22Rv1 (cell line): ENCODE results near the gene USP12.

Experiments used
- H3K27ac ChIP-seq: fragments of 450-650 bp; 2 replicates; pipeline ENCODE4 v1.5.1; 2017
- ZFX ChIP-seq: fragments of 450-650 bp; IDR thresholded peaks from 2 replicates; pipeline ENCODE4 v1.6.1; 2017; ENCODE audit warnings: antibody characterized with exemption, borderline replicate concordance
- TF ChIP-seq, protein P1 (sequence below): fragments of 450-650 bp; IDR thresholded peaks from 2 replicates; pipeline ENCODE4 v1.5.1; 2017; ENCODE audit warnings: mild to moderate bottlenecking

The USP12 gene

DNA sequence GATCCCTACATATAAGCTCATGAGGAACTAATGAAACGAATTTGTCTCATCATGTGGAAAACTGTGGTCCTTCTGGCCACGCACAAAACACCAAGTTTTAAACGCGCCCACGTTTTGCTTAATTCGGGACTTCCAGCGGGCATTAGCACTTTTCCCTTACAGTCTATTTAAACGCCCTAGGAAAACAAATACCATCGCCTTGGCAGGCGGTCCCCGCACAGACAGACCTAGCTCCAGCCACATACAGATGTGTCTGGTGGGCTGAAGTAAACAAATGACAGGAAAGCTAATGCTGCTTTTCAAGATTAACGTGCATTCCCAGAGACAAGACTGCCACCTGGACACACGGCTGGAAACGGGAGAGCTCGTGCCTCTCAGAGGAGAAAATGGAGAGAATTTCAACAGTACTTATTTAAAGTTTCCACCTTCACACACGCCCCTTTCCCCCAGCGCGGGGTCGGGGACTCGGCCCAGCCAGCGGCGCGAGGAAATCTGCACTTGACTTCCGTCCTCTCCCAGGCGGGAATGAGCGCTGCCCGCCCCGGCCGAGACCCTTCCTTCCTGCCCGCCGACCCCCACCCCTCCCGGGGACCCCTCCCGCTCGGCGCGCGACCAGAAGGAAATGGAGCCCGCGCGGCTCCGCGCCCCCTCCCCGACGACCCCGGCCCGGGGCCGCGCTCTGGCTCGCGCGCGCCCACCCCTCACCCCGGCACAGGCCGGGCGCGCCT lies 931 bp downstream of the USP12 start:
- TF ChIP-seq, protein P1, sequence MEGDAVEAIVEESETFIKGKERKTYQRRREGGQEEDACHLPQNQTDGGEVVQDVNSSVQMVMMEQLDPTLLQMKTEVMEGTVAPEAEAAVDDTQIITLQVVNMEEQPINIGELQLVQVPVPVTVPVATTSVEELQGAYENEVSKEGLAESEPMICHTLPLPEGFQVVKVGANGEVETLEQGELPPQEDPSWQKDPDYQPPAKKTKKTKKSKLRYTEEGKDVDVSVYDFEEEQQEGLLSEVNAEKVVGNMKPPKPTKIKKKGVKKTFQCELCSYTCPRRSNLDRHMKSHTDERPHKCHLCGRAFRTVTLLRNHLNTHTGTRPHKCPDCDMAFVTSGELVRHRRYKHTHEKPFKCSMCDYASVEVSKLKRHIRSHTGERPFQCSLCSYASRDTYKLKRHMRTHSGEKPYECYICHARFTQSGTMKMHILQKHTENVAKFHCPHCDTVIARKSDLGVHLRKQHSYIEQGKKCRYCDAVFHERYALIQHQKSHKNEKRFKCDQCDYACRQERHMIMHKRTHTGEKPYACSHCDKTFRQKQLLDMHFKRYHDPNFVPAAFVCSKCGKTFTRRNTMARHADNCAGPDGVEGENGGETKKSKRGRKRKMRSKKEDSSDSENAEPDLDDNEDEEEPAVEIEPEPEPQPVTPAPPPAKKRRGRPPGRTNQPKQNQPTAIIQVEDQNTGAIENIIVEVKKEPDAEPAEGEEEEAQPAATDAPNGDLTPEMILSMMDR, result peak; percentile 11; the same call in 1 of the 2 replicates
- TF ChIP-seq ZFX, result no peak
- H3K27ac ChIP-seq, result peak overlapping the region; percentile 72

- H3K27ac ChIP-seq, result peak overlapping the region; percentile 72; the same call in 1 of the 2 replicates
- no peak for TF ChIP-seq ZFX
- TF ChIP-seq, protein P1, result no peak
These were observed 1.4 kb downstream of the USP12 start for GRCh38 chr13:27170221-27170515.

DNA sequence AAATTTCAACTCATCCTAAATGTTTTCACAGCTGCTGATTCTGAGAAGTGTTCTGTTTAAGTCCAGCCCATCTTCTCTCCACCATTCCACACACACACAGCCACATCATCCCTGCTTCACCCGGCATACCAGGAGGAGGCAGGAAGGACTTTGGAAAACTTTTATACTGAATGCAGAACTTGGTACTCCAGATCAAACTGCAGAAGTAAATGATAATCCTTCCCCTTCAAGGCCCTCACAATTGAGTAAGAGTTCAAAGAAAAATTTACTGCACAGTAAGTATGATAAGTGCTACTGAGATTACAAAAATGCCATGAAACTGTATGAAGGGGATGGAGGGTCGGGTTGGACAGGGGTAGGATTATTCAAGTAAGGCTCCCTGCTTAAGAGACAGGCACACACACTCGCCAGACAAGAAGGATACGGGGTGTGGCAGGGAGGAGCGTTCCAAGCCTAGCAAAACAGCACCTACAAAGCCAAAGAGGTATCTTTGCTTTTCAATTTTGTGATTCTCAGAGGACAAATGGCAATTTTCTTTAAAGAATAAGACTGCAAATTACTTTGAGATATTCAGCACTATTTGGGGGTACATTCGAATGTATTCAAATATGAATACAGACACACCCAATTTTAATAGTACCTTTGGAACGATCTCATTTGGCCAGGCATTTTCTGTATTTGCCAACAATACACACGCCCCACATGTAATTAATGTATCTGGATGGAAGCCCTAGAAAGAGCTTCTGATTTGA lies 2.5 kb downstream of the USP12 start:
- no peak for TF ChIP-seq ZFX
- TF ChIP-seq, protein P1, result no peak
- no peak overlapping the region for H3K27ac ChIP-seq

GRCh38 chr13:27168086-27168485 lies 3.5 kb downstream of the USP12 start:
- no peak overlapping the region for H3K27ac ChIP-seq
- TF ChIP-seq, protein P1, result no peak
- no peak for TF ChIP-seq ZFX

DNA sequence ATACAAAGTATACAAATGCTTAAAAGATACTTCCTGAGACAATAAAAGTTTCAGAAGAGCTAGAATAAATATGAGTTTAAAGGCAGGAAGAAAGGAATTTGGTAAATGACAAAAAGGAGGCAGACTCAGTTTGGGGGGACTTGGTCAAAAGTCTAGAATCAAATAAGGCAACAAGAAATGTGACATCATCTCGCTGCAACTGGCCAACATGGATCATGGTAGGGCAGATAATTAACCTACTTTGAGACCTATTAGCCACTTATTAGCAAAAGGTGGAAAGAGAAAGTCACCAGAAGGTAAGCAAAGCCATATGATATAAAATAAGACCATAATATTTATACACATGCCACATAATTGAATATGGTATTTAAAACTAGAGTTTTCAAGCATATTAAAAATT lies 5.3 kb downstream of the USP12 start:
- no peak overlapping the region for H3K27ac ChIP-seq
- TF ChIP-seq ZFX, result no peak
- TF ChIP-seq, protein P1, result no peak

- TF ChIP-seq, protein P1, result no peak
- no peak for TF ChIP-seq ZFX
- H3K27ac ChIP-seq, result no peak overlapping the region
These were observed 9.6 kb downstream of the USP12 start for GRCh38 chr13:27161980-27162379.

GRCh38 chr13:27161423-27161822 lies 10.2 kb downstream of the USP12 start:
- TF ChIP-seq, protein P1, result no peak

More at GRCh38 chr13:27161423-27161822, 10.2 kb downstream of the USP12 start:
- no peak overlapping the region for H3K27ac ChIP-seq
